Measurements from ENCODE around the gene LARGE2.

Gene LARGE2

DNA sequence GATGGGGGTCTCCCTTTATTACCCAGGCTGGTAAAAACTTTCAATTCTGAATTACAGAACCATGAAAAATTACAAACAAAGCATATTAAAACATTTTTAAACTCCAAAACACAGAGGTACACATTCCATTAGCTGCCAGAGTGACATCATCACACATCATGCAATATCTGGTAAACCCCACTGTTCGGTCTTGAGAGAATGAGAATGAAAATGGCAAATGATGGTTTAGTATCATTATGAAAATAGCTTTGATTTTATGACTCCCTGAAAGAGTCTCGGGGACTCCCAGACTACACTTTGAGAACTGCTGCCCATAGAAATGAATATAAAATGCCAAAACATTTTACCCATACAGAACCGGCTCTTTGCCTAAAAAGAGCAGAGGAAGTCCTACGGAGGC lies 18.8 kb downstream of the LARGE2 start (continued):
- no peak for TF ChIP-seq ZNF449 (tag by site-specific recombination; IDR thresholded peaks at IDR 0.05)
- TF ChIP-seq ZNF530 (tag by site-specific recombination; IDR thresholded peaks at IDR 0.05; ENCODE audit: low read depth) = no peak

GRCh38 chr11:45942381-45942780 lies 19.9 kb downstream of the LARGE2 start:
- no peak for TF ChIP-seq ZNF555 (tag by site-specific recombination; conservative IDR thresholded peaks at IDR 0.05)
- no peak for TF ChIP-seq ZNF514 (tag by site-specific recombination; IDR thresholded peaks at IDR 0.05)
- TF ChIP-seq PRDM4 (tag by site-specific recombination; IDR thresholded peaks at IDR 0.05) = no peak
- no peak for TF ChIP-seq ZNF558 (tag by site-specific recombination; IDR thresholded peaks at IDR 0.05)
- no peak for TF ChIP-seq SETDB1 (IDR thresholded peaks at IDR 0.05; ENCODE audit: insufficient read length, low read length)
- no peak for TF ChIP-seq ZNF335 (tag by site-specific recombination; conservative IDR thresholded peaks at IDR 0.05)
- TF ChIP-seq GLI4 (tag by site-specific recombination; IDR thresholded peaks at IDR 0.05) = no peak
- TF ChIP-seq, protein P1, sequence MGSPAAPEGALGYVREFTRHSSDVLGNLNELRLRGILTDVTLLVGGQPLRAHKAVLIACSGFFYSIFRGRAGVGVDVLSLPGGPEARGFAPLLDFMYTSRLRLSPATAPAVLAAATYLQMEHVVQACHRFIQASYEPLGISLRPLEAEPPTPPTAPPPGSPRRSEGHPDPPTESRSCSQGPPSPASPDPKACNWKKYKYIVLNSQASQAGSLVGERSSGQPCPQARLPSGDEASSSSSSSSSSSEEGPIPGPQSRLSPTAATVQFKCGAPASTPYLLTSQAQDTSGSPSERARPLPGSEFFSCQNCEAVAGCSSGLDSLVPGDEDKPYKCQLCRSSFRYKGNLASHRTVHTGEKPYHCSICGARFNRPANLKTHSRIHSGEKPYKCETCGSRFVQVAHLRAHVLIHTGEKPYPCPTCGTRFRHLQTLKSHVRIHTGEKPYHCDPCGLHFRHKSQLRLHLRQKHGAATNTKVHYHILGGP (tag by site-specific recombination; IDR thresholded peaks at IDR 0.05) = no peak
- TF ChIP-seq ZNF394 (tag by site-specific recombination; IDR thresholded peaks at IDR 0.05; ENCODE audit: borderline replicate concordance) = no peak
- TF ChIP-seq ZNF623 (tag by site-specific recombination; IDR thresholded peaks at IDR 0.05) = no peak
- no peak for TF ChIP-seq PBX3 (CRISPR knock-in tag; IDR thresholded peaks at IDR 0.05)
- TF ChIP-seq ZNF324 (tag by site-specific recombination; IDR thresholded peaks at IDR 0.05) = no peak
- TF ChIP-seq SCRT1 (tag by site-specific recombination; IDR thresholded peaks at IDR 0.05; ENCODE audit: borderline replicate concordance) = no peak
- TF ChIP-seq ZNF350 (tag by site-specific recombination; IDR thresholded peaks at IDR 0.05) = no peak
- no peak for TF ChIP-seq ZNF48 (tag by site-specific recombination; IDR thresholded peaks at IDR 0.05)
- no peak for TF ChIP-seq ZNF214 (tag by site-specific recombination; IDR thresholded peaks at IDR 0.05; ENCODE audit: borderline replicate concordance)
- TF ChIP-seq, protein P2, sequence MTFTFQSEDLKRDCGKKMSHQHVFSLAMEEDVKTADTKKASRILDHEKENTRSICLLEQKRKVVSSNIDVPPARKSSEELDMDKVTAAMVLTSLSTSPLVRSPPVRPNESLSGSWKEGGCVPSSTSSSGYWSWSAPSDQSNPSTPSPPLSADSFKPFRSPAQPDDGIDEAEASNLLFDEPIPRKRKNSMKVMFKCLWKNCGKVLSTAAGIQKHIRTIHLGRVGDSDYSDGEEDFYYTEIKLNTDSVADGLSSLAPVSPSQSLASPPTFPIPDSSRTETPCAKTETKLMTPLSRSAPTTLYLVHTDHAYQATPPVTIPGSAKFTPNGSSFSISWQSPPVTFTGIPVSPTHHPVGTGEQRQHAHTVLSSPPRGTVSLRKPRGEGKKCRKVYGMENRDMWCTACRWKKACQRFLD (tag by site-specific recombination; IDR thresholded peaks at IDR 0.05) = no peak
- TF ChIP-seq ZNF239 (tag by site-specific recombination; IDR thresholded peaks at IDR 0.05) = no peak
- H3K9me3 ChIP-seq (ENCODE audit: control insufficient read depth, insufficient read depth, low read depth, low read length) = no peaks in the 10 kb centered on the region
- H3K36me3 ChIP-seq (ENCODE audit: control insufficient read depth in 2 of 2, insufficient read depth in 1 of 2, low read length in 2 of 2) = peaks cover 0 to 30% of the 10 kb centered on the region in 2 experiments; a peak in 1 of 3 replicates
- ChIA-PET POLR2A (interaction anchor here (0.5 kb wide), 1 partner anchor 118 kb away, joined by 3 read pairs; no protein-coding TSS in a partner anchor), CTCF (interaction anchor here (0.7 to 1.7 kb wide), 3 partner anchors 22 to 100 kb away, joined by 3 to 9 read pairs (median 5); no protein-coding TSS in a partner anchor)
- H3K27ac ChIP-seq (ENCODE audit: extremely low read depth, low read depth, low read length) = no peak overlapping the region
- no peak overlapping the region for H3K4me3 ChIP-seq (ENCODE audit: low read depth, low read length)
- H3K4me1 ChIP-seq (ENCODE audit: control insufficient read depth, insufficient read depth, low read length) = no peaks in the 10 kb centered on the region
